B cell (primary cell): ENCODE data around the gene ARAP1. TPM values are rescaled to one million over a fixed set of nuclear protein-coding genes. Genes with fewer than 3 reads are reported as not detected.

Experiments used
- ATAC-seq: fragments of 200-7000 bp; cut with Tn5 transposase; one replicate; pipeline ENCODE4 v1.10.0; 2021; ENCODE audit warnings: low read depth, mild to moderate bottlenecking, moderate number of reproducible peaks, moderate library complexity
- CTCF ChIA-PET: fragments of 350-600 bp; sonication (Branson Sonifier 250); formaldehyde crosslinking; loops from one replicate; lab custom pipeline; 2021; ENCODE audit warnings: antibody characterized with exemption, inconsistent platforms; lab: Charles Lee
- POLR2A ChIA-PET: fragments of 350-600 bp; sonication (Branson Sonifier 250); formaldehyde crosslinking; loops from one replicate; lab custom pipeline; 2021; ENCODE audit warnings: antibody characterized with exemption; lab: Charles Lee
- DNase-seq: peaks from one replicate; pipeline ENCODE4 v3.0.0; 2013
- H2AFZ ChIP-seq: 2 replicates; pipeline ENCODE4 v1.6.1; 2012; ENCODE audit warnings: mild to moderate bottlenecking, low read depth, low read length; ENCODE audit not compliant: insufficient read depth, poor library complexity, severe bottlenecking
- H3K27ac ChIP-seq, 2 donors: 1 replicate in 1 of 2; 2 replicates in 1 of 2; pipeline ENCODE4 v1.5.1; 2012 to 2013; ENCODE audit warnings: low read length in 2 of 2, mild to moderate bottlenecking in 2 of 2, moderate library complexity in 1 of 2
- H3K27me3 ChIP-seq, 4 experiments: fragments of 200-600 bp in 1 of 4; sonication (generic) in 1 of 4; replicated peaks in 1 of 4; 1 replicate in 2 of 4; 2 replicates in 2 of 4; pipeline versions ENCODE4 v1.6.1 to v1.7.0; 2013 to 2016; ENCODE audit warnings: low read length in 3 of 4, mild to moderate bottlenecking in 2 of 4, mixed read lengths in 1 of 4, moderate library complexity in 1 of 4; ENCODE audit not compliant: insufficient read depth in 4 of 4, control insufficient read depth in 3 of 4; ENCODE audit errors: control extremely low read depth in 1 of 4
- H3K36me3 ChIP-seq, 2 experiments: replicated peaks in 1 of 2; 1 replicate in 1 of 2; 2 replicates in 1 of 2; pipeline versions ENCODE4 v1.6.1 to v1.7.1; 2013; ENCODE audit warnings: low read length in 1 of 2; ENCODE audit not compliant: insufficient read depth in 2 of 2, control insufficient read depth in 1 of 2; ENCODE audit errors: control extremely low read depth in 1 of 2, extremely low read depth in 1 of 2
- H3K4me1 ChIP-seq, 2 donors: fragments of 200-600 bp in 1 of 2; sonication (generic) in 1 of 2; 1 replicate in 1 of 2; 2 replicates in 1 of 2; pipeline versions ENCODE4 v1.5.1 to v1.6.1; 2013 to 2017; ENCODE audit warnings: low read length in 2 of 2; ENCODE audit not compliant: control insufficient read depth in 2 of 2, insufficient read depth in 2 of 2
- H3K4me2 ChIP-seq: replicated peaks from 2 replicates; pipeline ENCODE3; 2012; ENCODE audit warnings: mild to moderate bottlenecking, low read depth, low read length; ENCODE audit not compliant: poor library complexity, severe bottlenecking
- H3K4me3 ChIP-seq, 5 experiments: fragments of 200-600 bp in 1 of 5; sonication (generic) in 1 of 5; 1 replicate in 3 of 5; 2 replicates in 2 of 5; pipeline versions ENCODE4 v1.5.1 to v1.7.0; 2011 to 2016; ENCODE audit warnings: low read length in 4 of 5, mild to moderate bottlenecking in 4 of 5, low read depth in 2 of 5, control low read depth in 1 of 5, moderate library complexity in 1 of 5; ENCODE audit not compliant: insufficient read depth in 1 of 5; ENCODE audit errors: control extremely low read depth in 1 of 5, extremely low read depth in 1 of 5
- H3K79me2 ChIP-seq: fragments of 200-600 bp; sonication (generic); one replicate; pipeline ENCODE4 v1.6.0; 2016; ENCODE audit warnings: low read length; ENCODE audit not compliant: control insufficient read depth, insufficient read depth
- H3K9ac ChIP-seq: fragments of 200-600 bp; sonication (generic); 2 replicates; pipeline ENCODE4 v1.6.1; 2017; ENCODE audit warnings: mild to moderate bottlenecking, low read length, moderate library complexity
- H3K9me3 ChIP-seq, 3 donors: one replicate each; pipeline versions ENCODE4 v1.6.1 to v1.7.1; 2013; ENCODE audit warnings: low read length in 2 of 3; ENCODE audit not compliant: control insufficient read depth in 2 of 3, insufficient read depth in 1 of 3; ENCODE audit errors: control extremely low read depth in 1 of 3
- H4K20me1 ChIP-seq: 2 replicates; pipeline ENCODE4 v1.6.0; 2012; ENCODE audit warnings: mild to moderate bottlenecking, low read length; ENCODE audit not compliant: insufficient read depth, control insufficient read depth, poor library complexity, severe bottlenecking
- H3K27ac Mint-ChIP-seq: one replicate; pipeline ENCODE4 v1.8.0; 2021; ENCODE audit warnings: mixed read lengths
- H3K27me3 Mint-ChIP-seq: one replicate; pipeline ENCODE4 v1.8.0; 2021; ENCODE audit warnings: mixed read lengths
- H3K4me1 Mint-ChIP-seq: one replicate; pipeline ENCODE4 v1.8.0; 2021; ENCODE audit warnings: mixed read lengths
- H3K4me3 Mint-ChIP-seq: one replicate; pipeline ENCODE4 v1.8.0; 2021; ENCODE audit warnings: mixed read lengths
- H3K9me3 Mint-ChIP-seq: one replicate; pipeline ENCODE4 v1.8.0; 2022; ENCODE audit warnings: mixed read lengths; ENCODE audit not compliant: insufficient read depth
- CTCF ChIP-seq: fragments of 200-600 bp; IDR thresholded peaks from one replicate; pipeline ENCODE4 v1.8.0; 2022; ENCODE audit warnings: antibody characterized with exemption, mild to moderate bottlenecking
- EZH2 ChIP-seq: IDR thresholded peaks from 2 replicates; pipeline ENCODE4 v1.6.1; 2012; ENCODE audit warnings: borderline replicate concordance, low read depth, mild to moderate bottlenecking, moderate library complexity, low read length; ENCODE audit not compliant: insufficient read depth, poor library complexity, severe bottlenecking
- WGBS: methylation state at CpG from one replicate; pipeline ENCODE4 v1.1.5; 2013; ENCODE audit warnings: missing lambda C conversion rate; ENCODE audit not compliant: insufficient coverage; 5-methylcytosine and 5-hydroxymethylcytosine counted together
- intact Hi-C: fragments of 100-400 bp; cut with micrococcal nuclease; formaldehyde crosslinking; loops from one replicate; pipeline ENCODE4 v1.10.0; 2022
- polyA plus RNA-seq: library from polyadenylated mRNA; depleted of rRNA; stranded (reverse); fragments of >200 nt; gene quantifications from 2 replicates; pipeline ENCODE4 v1.2.3, GENCODE V29; 2012
- total RNA-seq, 2 donors: library from RNA; stranded (reverse); fragments of 120-200 nt in 1 of 2; gene quantifications; 1 replicate in 1 of 2; 2 replicates in 1 of 2; pipeline versions ENCODE4 v1.2.3 to v1.2.4, GENCODE V29; 2013 to 2022

The ARAP1 gene
- total and polyA plus RNA-seq, 2 donors (not counting 1 experiment from before 2014, with no cell fraction given), result 143 to 242 TPM

- no peak overlapping the region for H3K27ac ChIP-seq
- 100% methylated on average over 2 of the region's 2 CpGs for WGBS
- peaks cover 28% of the 10 kb centered on the region for H3K79me2 ChIP-seq
- intact Hi-C loops, result no loop called here
- DNase-seq (no peak), ATAC-seq (no peak)
- H3K4me3 Mint-ChIP-seq, result peak overlapping the region; percentile 81
- no peak overlapping the region for H3K4me2 ChIP-seq
- POLR2A ChIA-PET, result interaction anchor here (0.9 to 1.4 kb wide), 2 partner anchors 21 to 47 kb away, joined by 3 to 4 read pairs; no protein-coding TSS in a partner anchor
- no peak overlapping the region for H3K9ac ChIP-seq
- H3K27me3 ChIP-seq, result no peaks in the 10 kb centered on the region
- H3K27me3 Mint-ChIP-seq, result no peaks in the 10 kb centered on the region
- TF ChIP-seq CTCF (no peak), EZH2 (no peak)
- CTCF ChIA-PET, result interaction anchor here (1.4 to 1.9 kb wide), 5 partner anchors 10 to 100 kb away, joined by 3 to 27 read pairs (median 4); partner anchors contain the start of gene STARD10
- peaks cover 44 to 48% of the 10 kb centered on the region in 2 donors for H3K4me1 ChIP-seq
- H3K4me3 ChIP-seq, result no peak overlapping the region
- no peaks in the 10 kb centered on the region for H3K36me3 ChIP-seq
- H4K20me1 ChIP-seq, result peaks cover 17% of the 10 kb centered on the region
- no peaks in the 10 kb centered on the region for H3K9me3 Mint-ChIP-seq
- H3K9me3 ChIP-seq, result no peaks in the 10 kb centered on the region
- H3K27ac Mint-ChIP-seq, result peak overlapping the region; percentile 20
- H2AFZ ChIP-seq, result no peak overlapping the region
- peaks cover 53% of the 10 kb centered on the region for H3K4me1 Mint-ChIP-seq
Measured at GRCh38 chr11:72783144-72783905, 31.1 kb upstream of the ARAP1 start.
